Mucosa of descending colon (tissue), 3 donors: Measurements from ENCODE around the gene SORCS2. TPM values are rescaled to one million over a fixed set of nuclear protein-coding genes. Genes with fewer than 3 reads are reported as not detected.

ENCODE experiments used
- ATAC-seq: fragments of 200-7000 bp; cut with Tn5 transposase; one replicate; pipeline ENCODE4 v1.9.1; 2020; ENCODE audit warnings: mild to moderate bottlenecking, moderate library complexity
- DNase-seq, 3 donors: peaks; one replicate each; pipeline ENCODE4 v3.0.0-alpha.2; 2020
- H3K36me3 ChIP-seq: fragments of 200-600 bp; one replicate; pipeline ENCODE4 v1.8.0; 2021; ENCODE audit warnings: low read depth, mild to moderate bottlenecking
- H3K4me1 ChIP-seq: fragments of 200-600 bp; one replicate; pipeline ENCODE4 v1.8.0; 2021; ENCODE audit warnings: low read depth, mild to moderate bottlenecking
- H3K4me3 ChIP-seq: fragments of 200-600 bp; one replicate; pipeline ENCODE4 v1.8.0; 2021; ENCODE audit warnings: mild to moderate bottlenecking
- H3K9me3 ChIP-seq: fragments of 200-600 bp; one replicate; pipeline ENCODE4 v1.8.0; 2021; ENCODE audit warnings: mild to moderate bottlenecking
- intact Hi-C, 2 donors: fragments of 100-400 bp; cut with DNase I in 1 of 2; cut with micrococcal nuclease in 1 of 2; formaldehyde crosslinking; loops; one replicate each; pipeline versions ENCODE4 v1.11.0 to v1.11.1; 2022; cut with DNase I, micrococcal nuclease
- total RNA-seq, 3 donors: library from RNA; stranded (reverse); fragmentation: NEBNext Ultra II Directional in 2 of 3; extraction: Animal tissue kit (Norgen Biotek cat#: 25700) in 2 of 3; gene quantifications; one replicate each; pipeline versions ENCODE4 v1.2.1 to v1.2.4, GENCODE V29; 2021 to 2023
- TF ChIP-seq, protein P1 (sequence below): fragments of 200-600 bp; IDR thresholded peaks from one replicate; pipeline ENCODE4 v1.8.0; 2022; ENCODE audit warnings: antibody characterized with exemption, mild to moderate bottlenecking
- donor health status: DM: no; HTN: no; CAD: no; lungs with moderate emphysema.
- donor health status: DM: no; HTN: no; CAD: no.
- donor health status: DM: no; HTN: yes; CAD: no.

The SORCS2 gene
- total RNA-seq, 3 donors from 2014 or later: 0.20 to 3.1 (median 1.5) TPM

DNA sequence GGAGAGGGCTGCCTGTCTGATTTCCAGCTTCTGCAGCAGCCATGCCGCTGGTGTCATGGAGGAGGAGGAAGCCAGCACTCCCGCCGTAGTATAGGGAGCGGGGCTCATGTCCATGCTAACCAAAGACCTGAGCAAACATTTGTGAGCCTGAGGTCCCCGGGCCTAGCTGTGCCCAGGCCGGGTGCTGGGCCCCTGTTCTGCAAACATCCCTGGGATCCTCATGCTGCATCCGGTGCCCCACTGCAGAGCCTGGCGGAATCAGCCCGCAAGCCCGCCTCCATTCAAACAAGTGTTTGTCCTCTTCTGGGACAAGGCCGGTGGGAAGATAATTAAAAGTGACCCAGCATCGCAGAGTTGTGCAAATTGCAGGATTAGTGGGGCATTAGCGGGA lies 106.3 kb downstream of the SORCS2 start:
- no peaks in the 10 kb centered on the region for H3K4me1 ChIP-seq
- no peaks in the 10 kb centered on the region for H3K36me3 ChIP-seq
- TF ChIP-seq, protein P1, sequence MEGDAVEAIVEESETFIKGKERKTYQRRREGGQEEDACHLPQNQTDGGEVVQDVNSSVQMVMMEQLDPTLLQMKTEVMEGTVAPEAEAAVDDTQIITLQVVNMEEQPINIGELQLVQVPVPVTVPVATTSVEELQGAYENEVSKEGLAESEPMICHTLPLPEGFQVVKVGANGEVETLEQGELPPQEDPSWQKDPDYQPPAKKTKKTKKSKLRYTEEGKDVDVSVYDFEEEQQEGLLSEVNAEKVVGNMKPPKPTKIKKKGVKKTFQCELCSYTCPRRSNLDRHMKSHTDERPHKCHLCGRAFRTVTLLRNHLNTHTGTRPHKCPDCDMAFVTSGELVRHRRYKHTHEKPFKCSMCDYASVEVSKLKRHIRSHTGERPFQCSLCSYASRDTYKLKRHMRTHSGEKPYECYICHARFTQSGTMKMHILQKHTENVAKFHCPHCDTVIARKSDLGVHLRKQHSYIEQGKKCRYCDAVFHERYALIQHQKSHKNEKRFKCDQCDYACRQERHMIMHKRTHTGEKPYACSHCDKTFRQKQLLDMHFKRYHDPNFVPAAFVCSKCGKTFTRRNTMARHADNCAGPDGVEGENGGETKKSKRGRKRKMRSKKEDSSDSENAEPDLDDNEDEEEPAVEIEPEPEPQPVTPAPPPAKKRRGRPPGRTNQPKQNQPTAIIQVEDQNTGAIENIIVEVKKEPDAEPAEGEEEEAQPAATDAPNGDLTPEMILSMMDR: no peak
- DNase-seq (no peak), ATAC-seq (no peak)
- intact Hi-C loops: loop anchor here in 1 of 2 donors (10.0 kb wide), 1 partner anchor 104 kb away; the partner anchor contains the start of gene SORCS2
- no peak overlapping the region for H3K4me3 ChIP-seq
- no peaks in the 10 kb centered on the region for H3K9me3 ChIP-seq

DNA sequence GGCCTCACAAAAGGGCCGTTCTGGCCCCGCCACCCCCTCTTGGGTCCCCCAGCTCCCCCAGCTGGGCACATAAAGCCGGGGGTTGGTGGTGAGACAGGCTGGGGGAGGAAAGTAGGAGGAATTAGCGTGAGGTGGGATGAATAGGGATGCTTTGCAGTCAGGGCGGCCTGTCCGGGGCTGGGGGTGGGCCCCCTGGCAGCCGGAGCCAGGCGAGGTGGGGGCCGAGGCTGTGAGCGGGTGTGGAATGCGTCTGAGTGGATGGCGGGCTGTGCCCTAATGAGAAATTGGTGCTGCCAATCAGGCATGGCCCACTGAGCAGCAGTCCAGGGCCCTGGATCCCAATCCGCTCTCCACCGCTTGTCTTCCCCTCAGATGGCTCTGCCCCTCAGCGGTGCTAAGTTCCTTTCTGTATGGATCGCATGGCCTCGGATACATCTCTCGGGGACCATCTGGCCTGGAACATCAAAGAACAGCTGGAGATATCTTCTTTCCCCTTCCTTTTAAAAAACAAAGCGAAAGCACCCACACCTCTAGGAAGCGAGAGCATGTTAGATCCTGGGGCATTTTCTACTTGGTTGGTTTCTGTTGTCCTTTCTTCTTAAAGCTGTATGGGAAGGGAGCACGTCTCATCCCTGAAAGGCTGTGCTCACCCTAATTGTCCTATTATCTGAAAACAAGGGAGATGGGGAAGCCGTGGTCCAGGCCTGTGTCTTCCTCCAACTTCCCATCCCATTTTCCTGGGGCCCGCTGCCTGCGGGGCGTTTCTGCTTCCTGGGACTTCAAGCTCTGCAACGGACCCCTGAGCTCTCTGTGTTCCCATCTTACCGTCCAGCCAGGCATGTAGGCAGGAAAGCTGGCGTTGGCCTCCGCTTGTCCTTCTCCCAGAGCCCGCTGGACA lies 106.9 kb downstream of the SORCS2 start:
- TF ChIP-seq, protein P1: no peak
- no peaks in the 10 kb centered on the region for H3K36me3 ChIP-seq
- DNase-seq (no peak), ATAC-seq (no peak)
- no peaks in the 10 kb centered on the region for H3K4me1 ChIP-seq
- H3K4me3 ChIP-seq: no peak overlapping the region
- H3K9me3 ChIP-seq: no peaks in the 10 kb centered on the region
- intact Hi-C loops: loop anchor here in 1 of 2 donors (10.0 kb wide), 1 partner anchor 104 kb away; the partner anchor contains the start of gene SORCS2

DNA sequence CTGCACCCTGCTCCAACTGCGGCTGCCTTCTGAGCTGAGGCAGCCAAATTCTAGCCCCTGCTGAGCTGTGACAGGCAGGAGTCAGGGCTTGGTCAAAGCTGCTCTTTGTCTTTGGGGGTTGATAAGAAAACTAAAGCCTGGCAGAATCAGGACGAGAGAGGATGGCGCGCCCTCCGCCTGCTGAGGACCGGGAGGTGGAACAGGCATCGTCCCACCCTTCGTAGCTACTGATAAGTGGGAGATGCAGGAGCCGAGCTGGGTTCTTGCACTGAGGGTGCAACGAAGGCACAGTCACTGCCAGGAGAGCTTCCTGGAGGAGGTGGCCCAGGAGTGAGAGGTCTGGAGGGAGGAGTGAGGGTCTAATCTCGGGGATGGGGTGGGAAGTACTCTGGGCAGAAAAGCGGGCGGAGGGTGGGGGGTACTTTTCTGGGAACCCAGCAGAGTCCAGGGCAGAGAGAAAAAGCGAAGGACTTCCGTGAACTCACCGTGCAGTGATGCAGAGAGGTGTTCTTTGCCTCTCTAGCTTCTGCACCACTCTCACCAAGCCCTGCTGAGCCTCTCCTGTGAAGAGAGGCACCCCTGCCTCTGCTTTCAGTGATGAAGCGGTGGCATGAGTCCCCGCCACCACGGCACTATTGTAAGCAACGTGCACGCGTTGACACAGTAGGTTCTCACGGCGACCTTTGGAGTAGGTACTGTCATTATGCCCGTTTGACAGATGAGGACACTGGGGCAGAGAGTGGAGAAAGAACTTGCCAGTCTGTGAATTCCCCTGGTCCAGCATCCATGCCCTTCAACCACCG lies 107.8 kb downstream of the SORCS2 start:
- Histone ChIP-seq H3K4me1 (no peaks in the 10 kb centered on the region), H3K4me3 (no peak overlapping the region), H3K9me3 (no peaks in the 10 kb centered on the region), H3K36me3 (no peaks in the 10 kb centered on the region)
- DNase-seq (peak in 1 of 3 donors; percentile 20), ATAC-seq (no peak)
- TF ChIP-seq, protein P1: no peak
- intact Hi-C loops: loop anchor here in 1 of 2 donors (10.0 kb wide), 1 partner anchor 105 kb away; the partner anchor contains the start of gene SORCS2

DNA sequence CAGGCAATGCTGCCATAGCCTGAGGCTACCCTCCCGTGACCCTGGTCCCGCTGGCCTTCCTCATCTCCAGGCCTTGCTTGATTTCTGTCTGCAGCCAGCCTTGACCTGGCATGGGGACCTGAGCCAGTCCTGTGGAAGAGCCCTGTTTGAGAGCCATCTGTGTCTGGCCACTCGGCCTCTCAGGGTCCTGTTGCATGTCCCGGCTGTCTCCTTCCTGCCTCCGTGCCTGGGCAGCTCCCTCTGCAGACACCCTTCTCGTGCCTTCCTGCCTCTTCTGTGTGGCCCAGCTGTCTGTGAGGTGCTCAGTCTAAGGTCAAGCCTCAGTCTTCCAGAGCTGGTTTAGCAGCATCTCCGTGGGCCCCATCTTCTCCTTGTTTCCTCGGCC lies 108.4 kb downstream of the SORCS2 start:
- H3K36me3 ChIP-seq: no peaks in the 10 kb centered on the region
- DNase-seq: peak in 1 of 3 donors; percentile 36
- TF ChIP-seq, protein P1: no peak
- no peaks in the 10 kb centered on the region for H3K4me1 ChIP-seq
- no peak overlapping the region for H3K4me3 ChIP-seq
- intact Hi-C loops: no loop called here
- no peak for ATAC-seq
- H3K9me3 ChIP-seq: no peaks in the 10 kb centered on the region

DNA sequence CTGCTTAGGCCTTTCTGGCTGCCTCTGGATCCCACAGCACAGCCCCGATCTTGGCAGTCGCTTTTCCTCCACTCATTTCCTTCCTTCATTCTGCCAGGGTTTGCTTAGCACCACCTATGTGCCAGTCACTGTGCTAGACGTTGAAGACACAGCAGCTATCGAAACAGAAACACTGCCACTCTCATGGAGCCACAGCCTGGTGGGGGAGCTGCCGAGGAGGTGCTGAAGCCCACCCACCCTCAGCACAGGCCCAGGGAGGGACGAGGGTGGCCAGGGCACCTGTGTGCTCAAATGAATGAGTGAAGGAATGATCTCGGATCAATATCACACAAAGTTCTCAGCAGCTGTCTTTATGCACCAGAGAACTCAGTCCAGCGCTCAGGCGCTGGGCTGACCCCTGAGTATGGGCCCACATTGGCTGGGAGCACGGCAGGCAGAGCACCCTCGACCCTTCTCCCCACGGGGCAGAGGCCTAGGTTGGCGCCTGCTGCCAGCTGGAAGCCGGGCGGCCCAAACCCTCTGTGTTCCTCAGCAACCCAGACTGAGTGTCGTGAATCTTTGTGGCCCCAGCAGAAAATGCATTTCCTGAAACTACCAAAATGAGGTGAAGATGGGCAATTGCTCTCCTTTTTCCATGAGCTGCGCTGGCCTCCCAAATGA lies 108.9 kb downstream of the SORCS2 start:
- TF ChIP-seq, protein P1: no peak
- H3K36me3 ChIP-seq: no peaks in the 10 kb centered on the region
- DNase-seq (peak in 1 of 3 donors; percentile 16), ATAC-seq (no peak)
- no peak overlapping the region for H3K4me3 ChIP-seq
- no peaks in the 10 kb centered on the region for H3K9me3 ChIP-seq
- intact Hi-C loops: no loop called here
- no peaks in the 10 kb centered on the region for H3K4me1 ChIP-seq
